ENCODE results near the gene SPRED1.
"Not testable (repeated sequence)": the region's sequence is repeated elsewhere in the genome, so short reads cannot be mapped to it uniquely, and the experiment has no call there.

SPRED1 gene

DNA sequence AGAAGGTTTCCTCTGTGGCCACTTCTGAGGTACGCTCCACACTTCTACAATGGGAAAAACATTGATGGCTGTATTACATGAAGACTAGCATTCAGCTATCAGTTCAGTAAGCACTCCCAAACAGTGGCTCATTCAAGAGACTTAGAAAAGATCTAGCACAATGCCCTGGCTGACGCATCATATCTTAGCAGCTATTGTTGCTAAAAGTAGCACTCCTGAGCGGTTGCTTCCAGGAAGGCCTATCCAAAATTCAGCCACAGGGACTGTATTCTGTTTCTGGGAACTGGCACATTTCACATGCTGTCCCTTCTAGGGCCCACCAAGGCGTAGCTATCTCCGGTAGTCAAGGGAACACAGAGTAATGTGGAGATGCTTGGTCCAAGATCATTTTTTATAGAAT lies 21.2 kb upstream of the SPRED1 start:
- DNase-seq (ENCODE audit: low read depth in 2 of 3, low spot score in 2 of 3): no peak

DNA sequence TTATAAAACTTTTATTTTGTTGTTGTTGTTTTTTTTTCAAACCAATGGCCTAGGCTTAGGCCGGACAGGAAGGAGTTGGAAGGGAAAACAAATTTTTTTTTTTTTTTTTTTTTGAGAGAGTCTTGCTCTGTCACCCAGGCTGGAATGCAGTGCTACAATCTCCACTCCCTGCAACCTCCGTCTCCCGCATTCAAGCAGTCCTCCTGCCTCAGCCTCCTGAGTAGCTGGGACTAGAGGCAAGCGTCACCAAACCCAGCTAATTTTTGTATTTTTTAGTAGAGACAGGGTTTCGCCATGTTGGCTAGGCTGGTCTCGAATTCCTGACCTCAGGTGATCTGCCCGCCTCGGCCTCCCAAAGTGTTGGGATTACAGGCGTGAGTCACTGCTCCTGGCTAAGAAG lies 15.6 kb upstream of the SPRED1 start:
- DNase-seq (ENCODE audit: low read depth in 2 of 3, low spot score in 2 of 3): not testable (repeated sequence)

DNA sequence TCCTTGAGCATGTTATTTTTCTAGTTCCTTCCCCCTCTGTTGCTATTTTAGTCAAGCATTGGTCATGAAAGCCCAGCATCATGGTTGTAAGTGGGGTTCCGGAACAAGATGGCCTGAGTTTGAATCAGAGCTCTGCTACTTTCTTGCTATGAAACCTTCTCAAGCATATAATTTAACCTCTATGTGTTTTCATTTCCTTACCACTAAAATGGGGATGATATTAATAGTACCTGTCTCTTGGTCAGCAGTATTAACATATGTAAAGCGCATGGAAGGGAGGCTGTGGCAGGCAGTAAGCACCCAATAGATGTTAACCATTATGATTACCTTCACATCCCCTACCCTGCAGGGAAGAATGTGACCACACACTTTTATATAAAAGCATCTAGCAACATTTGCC lies 14.3 kb upstream of the SPRED1 start:
- no peak for DNase-seq (ENCODE audit: low read depth in 2 of 3, low spot score in 2 of 3)

DNA sequence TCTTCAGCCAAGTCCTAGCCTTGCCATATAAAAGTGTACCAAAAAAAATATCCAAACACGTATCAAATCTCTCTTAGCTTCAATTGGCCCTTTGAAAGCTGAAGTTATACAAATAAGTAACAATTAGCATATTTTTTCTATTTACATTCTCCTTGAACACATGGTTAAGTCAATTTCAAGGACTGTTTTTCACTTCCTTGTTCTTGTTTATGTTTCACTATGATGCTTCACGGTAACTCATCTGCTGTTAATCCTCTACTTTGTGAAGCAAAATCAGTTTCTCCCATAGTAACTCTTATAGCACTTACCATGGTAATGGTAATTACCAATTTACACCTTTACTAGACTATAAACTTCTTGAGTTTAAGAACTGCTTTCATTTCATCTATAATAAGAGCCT lies 10.6 kb upstream of the SPRED1 start:
- no peak for DNase-seq (ENCODE audit: low read depth in 2 of 3, low spot score in 2 of 3)

DNA sequence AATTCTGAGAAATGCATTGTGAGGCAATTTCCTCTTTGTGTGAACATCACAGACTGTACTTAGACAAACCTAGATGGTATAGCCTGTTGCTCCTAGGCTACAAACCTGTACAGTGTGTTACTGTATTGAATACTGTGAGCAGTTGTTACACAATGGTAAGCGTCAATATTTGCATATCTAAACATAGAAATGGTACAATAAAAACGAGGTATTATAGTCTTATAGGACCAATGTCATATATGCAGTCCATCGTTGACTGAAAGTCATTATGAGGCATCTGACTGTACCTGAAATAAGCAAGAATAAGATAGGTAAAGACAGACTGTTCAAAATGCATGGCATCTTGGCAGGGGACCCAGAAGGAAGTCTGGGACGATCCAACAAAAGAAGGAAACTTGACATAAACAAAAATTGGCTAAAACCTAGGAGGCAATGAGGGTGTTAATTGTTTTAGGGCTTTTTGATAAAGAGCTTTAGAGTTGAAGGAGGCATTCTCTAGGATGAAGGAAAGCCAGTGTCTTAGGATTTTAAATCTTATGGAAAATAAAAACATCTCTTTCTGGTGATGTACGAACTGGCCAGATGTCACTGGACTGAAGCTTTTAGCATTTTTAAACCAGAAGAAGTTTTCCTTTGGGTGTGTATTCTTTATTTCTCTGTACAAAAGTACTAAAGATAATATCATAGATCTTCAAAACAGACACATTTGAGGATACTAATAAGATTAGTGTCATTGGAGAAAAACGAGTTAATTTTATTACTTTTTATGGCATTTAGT lies 9.2 kb upstream of the SPRED1 start:
- DNase-seq (ENCODE audit: low read depth in 2 of 3, low spot score in 2 of 3): no peak

DNA sequence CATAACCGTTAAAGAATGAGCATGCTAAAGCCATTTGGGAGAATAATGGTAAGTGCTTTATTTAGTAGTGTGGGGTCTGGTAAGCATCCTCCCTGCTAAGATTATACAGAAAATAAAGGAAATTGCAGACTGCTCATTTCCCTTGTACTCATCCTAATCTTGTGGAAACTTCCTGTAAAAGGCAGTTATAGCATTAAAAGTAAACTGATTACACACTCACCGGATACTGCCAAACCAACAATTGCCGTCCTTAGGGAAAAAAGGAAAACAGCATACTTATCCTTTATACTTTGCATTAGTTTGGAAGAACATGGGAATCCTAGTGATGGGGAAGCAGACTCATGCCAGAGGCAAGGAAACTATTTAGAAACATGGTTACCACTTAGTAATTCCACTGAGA lies 5.3 kb upstream of the SPRED1 start:
- DNase-seq (ENCODE audit: low read depth in 2 of 3, low spot score in 2 of 3): no peak

DNA sequence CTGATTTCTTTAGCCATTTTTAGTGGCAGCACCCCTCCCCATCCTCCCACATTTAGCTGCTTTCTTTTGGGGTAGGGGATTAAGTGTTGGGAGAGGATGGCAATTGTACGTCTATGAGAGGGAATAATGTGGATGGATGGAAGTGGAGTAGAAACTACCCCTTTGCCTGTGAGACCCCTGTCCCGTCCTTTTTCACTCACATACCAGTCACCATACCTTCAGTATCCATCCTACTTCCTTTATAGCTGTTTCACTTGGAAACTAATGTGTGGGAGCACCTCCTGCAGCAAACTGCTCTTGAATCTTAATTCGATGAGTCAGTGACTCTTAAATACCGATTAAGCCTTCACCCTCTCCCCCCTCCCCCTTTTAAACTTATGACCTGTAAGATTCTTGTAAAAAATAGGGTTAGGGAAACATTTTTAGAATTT lies 730 bp downstream of the SPRED1 start:
- no peak for DNase-seq (ENCODE audit: low read depth in 2 of 3, low spot score in 2 of 3)

DNA sequence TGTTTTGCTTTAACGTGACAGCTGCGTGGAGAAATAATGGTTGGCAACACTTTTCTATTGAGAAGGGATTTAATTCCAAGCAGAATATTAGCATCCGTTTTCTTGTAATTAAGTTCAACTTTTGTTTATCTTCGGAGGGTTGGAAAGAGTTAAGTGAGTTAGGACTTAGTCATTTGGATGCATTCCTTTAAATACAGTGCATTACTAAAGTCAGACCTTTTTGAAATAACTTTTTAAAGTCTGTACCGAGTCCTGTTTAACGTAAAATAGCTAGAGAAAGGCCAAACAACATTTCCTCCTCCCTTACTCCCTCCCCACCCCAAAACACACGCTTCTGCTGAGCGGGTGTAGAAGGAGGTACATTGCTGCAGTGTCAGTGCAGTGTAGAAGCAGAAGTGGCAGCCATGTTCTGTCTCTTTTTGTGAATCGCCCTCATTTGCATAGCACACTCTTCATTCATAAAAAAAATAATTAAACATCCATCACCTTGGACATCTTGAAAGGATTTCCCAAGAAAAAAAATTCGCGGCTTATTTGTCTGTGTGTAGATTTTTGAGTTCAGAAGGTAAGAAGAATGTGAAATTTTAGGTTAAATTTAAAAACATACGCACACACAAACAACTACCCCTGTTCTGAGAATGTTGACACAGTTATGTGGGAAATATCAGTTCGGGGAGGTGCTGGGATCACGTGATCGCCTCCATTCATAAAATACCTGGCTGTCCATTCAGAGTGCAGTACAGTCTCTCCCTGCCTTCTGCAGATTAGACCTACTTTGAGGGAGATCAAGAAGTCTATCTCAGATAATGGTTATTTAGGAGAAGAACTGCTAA lies 1.6 kb downstream of the SPRED1 start:
- DNase-seq (ENCODE audit: low read depth in 2 of 3, low spot score in 2 of 3): no peak

DNA sequence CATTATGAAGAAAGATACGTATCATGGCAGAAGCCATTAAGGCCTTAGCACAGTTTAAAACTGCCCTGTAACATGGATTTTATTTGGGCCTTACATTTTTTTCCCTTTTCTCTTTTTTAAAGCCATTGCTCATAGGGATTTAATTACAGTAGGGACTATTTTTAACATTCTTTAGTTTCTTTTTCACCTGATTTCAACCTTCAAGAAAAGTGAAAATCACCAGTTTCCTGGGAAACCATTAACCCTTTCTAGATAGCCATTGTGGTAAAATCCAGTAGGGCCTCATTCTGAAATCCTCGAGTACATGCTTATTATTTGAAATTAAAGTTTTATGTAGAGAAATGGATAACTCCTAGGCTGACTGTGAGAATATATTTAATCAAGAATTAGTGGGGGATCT lies 3.1 kb downstream of the SPRED1 start:
- no peak for DNase-seq (ENCODE audit: low read depth in 2 of 3, low spot score in 2 of 3)

DNA sequence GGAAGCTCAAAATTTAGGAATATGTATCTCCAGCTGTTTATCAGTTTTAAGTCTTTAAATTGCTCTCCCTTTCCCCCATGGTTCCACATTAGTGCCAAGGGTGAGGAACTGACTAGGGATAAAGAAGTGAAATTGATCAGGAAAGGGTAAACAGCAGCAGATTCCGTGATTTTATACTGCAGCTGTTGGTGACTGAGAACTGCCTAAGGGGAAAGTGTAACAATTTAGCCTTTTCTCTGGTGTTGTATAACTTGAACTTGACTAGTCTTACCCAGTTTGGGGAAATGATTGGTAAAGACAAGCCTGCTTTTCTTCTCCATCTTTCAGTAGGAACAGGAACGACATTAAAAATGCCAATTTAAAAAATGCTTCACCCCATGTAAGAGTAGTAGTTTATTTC lies 5.0 kb downstream of the SPRED1 start:
- no peak for DNase-seq (ENCODE audit: low read depth in 2 of 3, low spot score in 2 of 3)

DNA sequence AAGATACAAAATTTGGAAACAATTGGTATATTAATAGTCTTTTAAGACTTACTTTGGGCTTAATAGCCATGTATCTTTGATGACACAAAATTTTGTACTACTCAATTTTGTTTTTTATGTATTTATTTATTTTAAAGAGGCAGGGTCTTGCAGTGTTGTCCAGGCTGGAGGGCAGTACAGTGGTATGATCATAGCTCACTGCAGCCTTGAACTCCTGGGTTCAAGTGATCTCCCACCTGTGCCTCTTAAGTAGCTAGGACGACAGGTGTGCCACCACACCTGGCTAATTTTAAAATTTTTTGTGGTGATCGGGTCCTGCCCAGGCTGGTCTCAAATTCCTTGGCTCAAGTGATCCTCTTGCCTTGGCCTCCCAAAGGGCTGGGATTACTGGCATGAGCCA lies 6.5 kb downstream of the SPRED1 start:
- DNase-seq (ENCODE audit: low read depth in 2 of 3, low spot score in 2 of 3): no peak

DNA sequence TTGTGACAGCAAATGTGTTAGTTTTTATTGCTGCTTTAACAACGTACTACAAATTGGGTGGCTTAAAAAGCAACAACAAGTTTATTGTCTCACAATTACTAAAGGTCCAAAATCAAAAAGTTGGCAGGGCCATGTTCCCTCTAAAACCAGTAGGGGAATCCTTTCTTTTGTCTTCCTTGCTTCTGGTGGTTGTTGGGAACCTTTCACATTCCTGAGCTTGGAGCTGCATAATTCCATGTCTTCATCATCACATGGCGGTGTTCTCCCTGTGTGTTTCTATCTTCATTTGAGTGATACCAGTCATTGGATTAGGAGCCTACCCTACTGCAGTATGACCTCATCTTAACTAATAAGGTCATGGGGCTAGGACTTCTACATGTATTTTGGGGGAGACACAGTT lies 7.4 kb downstream of the SPRED1 start:
- DNase-seq (ENCODE audit: low read depth in 2 of 3, low spot score in 2 of 3): no peak

DNA sequence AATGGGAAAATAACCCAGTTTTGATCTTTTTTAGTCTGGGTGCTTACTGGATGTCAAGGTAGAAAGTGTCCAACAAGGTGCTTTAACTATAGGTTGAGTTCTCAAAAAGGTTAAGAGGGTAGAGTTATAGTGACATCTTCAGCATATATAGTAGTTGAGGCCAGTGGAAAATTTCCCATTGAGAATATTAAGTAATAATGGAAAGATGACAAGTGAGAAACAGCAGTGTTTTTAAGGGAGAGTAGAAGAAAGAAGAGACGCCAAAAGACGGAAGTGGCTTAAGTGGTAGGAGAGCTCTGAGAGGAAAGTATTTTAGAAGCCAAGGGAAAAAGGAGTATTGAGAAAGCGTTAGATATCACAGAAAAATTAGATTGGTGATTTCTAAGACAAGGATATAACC lies 10.6 kb downstream of the SPRED1 start:
- DNase-seq (ENCODE audit: low read depth in 2 of 3, low spot score in 2 of 3): no peak

DNA sequence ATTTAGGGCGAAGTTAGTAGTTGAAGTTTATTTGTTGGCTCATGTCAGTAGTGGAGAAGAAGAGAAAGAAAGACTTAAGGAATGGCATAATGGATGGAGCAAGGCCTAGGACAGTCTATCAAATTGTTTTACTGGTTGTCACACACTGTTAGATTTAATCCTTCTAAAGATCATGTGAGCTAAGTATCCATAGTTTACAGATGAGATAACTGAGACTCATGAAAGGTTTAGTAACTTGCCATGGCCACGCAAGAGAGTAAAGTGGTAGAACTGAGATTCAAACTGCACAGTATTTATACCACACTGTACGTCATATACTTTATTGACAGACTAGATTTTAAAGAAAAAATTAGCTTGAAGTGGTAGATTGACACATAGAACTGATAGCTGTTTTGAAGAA lies 11.4 kb downstream of the SPRED1 start:
- DNase-seq (ENCODE audit: low read depth in 2 of 3, low spot score in 2 of 3): no peak

DNA sequence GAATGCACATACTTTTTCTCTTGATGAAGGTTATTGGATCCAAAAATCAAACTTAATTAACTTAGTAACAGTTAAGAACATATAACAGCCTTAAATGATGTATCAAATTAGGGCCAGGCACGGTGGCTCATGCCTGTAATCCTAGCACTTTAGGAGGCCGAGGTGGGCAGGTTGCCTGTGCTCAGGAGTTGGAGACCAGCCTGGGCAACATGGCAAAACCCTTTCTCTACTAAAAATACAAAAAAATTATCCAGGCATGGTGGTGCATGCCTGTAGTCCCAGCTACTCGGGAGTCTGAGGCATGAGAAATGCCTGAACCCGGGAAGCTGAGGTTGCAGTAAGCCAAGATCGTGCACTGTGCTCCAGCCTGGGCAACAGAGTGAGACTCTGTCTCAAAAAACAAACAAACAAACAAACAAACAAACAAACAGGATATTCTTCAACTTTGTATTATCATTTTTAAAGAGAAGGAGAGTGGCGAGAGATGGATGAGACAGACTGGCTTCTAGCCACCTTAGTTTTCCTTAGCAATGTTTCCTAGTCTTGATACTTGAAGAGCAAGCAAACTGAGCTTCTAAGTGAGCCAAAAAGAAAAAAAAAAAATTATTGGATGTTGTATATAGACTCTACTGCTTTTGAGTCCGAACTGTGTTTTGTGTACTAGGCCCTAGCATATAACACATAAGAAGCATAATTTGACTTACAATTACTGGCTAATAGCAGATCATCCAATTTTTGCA lies 13.8 kb downstream of the SPRED1 start:
- no peak for DNase-seq (ENCODE audit: low read depth in 2 of 3, low spot score in 2 of 3)

DNA sequence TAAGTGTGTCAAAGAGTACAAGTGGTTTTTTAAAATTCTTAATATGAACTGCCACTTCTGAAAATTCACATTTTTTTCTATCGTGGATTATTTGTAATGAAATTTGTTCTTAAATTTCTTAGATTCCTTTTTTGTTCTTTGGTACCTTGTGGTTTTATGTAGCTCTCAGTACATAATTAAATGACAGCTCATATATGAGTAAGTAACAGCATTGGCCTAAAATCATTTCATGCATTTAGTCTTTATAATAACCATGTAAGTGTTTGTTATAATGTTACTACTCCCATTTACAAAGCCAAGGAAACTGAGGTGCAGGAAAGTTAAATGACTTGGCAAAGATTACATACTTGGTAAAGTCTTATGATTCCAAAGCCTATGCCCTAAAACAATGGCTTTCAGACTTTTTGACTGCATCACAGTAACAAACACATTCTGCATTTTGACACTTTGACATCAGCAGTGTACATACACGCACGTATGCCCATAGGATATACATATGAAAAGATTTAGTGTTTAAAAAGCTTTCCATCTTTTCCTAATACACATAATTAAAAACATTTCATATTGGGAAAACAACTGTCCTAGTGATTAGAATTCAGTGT lies 14.9 kb downstream of the SPRED1 start:
- DNase-seq (ENCODE audit: low read depth in 2 of 3, low spot score in 2 of 3): no peak

DNA sequence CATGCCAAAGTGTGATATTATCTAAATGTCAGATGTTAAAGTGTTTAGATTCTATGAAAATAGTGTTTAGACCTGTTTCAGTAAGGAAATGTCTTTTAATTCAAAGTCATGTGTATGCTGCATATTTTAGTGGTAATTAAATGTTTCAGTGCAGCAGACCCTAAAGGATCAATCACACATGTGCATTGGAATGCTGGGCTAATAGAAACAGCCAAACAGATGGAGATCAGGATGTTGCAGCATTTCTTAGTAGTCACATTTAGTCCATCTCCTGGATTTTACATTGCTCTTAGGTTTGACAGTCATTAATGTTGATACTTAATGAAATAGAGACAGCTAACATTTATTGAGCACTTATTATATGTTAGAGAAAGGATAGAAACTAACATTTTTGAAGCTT lies 18.5 kb downstream of the SPRED1 start:
- DNase-seq (ENCODE audit: low read depth in 2 of 3, low spot score in 2 of 3): no peak

DNA sequence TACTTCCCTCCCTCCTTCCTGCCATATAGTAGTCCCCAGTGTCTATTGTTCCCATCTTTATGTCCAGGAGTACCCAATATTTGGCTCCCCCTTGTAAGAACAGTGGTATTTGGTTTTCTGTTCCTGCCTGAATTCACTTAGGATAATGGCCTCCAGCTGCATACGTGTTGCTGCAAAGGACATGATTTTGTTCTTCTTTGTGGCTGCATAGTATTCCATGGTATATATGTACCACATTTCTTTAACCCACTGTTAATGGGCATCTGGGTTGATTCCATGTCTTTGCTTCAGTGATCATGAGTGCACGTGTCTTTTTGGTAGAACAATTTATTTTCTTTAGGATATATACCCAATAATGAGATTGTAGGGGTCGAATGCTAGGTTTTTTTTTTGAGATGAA lies 19.3 kb downstream of the SPRED1 start:
- no peak for DNase-seq (ENCODE audit: low read depth in 2 of 3, low spot score in 2 of 3)

DNA sequence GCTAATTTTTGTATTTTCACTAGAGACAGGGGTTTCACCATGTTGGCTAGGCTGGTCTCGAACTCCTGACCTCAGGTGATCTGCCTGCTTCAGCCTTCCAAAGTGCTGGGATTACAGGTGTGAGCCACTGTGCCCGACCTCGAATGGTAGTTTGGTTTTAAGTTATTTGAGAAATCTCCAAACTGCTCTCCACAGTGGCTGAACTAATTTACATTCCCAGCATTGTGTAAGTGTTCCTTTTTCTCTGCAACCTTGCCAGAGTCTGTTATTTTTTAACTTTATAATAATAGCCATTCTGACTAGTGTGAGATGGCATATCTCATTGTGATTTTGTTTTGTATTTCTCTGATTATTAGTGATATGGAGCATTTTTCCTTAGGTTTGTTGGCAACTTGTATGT lies 19.8 kb downstream of the SPRED1 start:
- DNase-seq (ENCODE audit: low read depth in 2 of 3, low spot score in 2 of 3): not testable (repeated sequence)

DNA sequence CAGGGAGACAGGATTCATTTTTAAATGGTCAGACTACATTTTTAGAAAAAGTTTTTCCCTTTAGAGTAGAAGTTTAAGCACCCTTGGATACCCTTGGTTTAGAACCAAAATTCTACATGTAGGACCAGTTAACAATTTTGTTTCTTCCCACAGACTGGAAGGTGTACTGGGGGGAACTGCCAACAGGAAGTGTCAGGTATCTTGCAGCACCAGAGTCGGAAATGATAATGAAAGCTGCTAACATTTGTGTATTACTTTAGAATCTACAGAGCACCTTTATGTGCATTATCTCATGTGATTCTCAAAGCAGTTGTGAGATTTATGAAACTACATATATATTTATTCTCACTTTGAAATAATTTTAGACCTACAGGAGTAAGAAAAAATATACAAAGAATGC lies 21.5 kb downstream of the SPRED1 start:
- no peak for DNase-seq (ENCODE audit: low read depth in 2 of 3, low spot score in 2 of 3)

DNA sequence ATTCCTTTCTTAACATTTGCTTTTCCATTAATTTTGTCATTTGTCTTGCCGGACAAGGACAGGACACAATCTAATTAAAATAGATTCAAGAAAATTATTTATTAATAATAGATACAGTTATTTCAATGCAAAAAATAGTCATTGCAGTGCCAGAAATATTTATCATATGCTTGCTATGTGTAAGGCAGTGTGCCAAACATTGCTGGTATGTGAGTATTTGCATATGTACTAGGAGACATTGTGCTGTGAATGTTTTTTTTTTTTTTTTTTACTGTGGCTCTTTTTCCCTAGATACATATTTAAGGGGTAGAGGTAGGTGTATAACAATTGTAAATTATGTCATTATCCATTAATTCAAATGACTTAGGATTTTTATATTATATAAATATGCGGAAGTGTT lies 23.3 kb downstream of the SPRED1 start:
- DNase-seq (ENCODE audit: low read depth in 2 of 3, low spot score in 2 of 3): no peak

DNA sequence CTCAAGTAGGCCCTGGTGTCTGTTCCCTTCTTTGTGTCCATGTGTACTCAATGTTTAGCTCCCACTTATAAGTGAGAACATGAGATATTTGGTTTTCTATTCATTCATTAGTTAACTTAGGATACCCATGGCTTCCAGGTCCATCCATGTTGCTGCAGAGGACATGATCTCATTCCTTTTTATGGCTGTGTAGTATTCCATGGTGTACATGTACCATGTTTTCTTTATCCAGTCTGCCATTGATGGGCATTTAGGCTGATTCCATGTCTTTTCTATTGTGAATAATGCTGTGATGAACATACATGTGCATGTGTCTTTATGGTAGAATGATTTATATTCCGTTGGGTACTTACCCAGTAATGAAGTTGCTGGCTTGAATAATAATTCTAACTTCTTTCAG lies 24.6 kb downstream of the SPRED1 start:
- DNase-seq (ENCODE audit: low read depth in 2 of 3, low spot score in 2 of 3): not testable (repeated sequence)
